MM.1S (cell line): ENCODE data around the gene RNF125.

Experiments
- DNase-seq: peaks from one replicate; pipeline ENCODE4 v3.0.0-alpha.2; 2015
- H2AFZ ChIP-seq: fragments of 300-600 bp; sonication (generic); 2 replicates; pipeline ENCODE4 v1.6.0; 2016; ENCODE audit warnings: antibody characterized with exemption, low read length
- H3F3A ChIP-seq: fragments of 300-600 bp; sonication (generic); 2 replicates; pipeline ENCODE4 v1.6.1; 2016; ENCODE audit warnings: mild to moderate bottlenecking, antibody characterized with exemption, low read length, moderate library complexity, mixed read lengths; ENCODE audit not compliant: insufficient read depth
- H3K27ac ChIP-seq: fragments of 300-600 bp; sonication (generic); 2 replicates; pipeline ENCODE4 v1.5.1; 2016; ENCODE audit warnings: mild to moderate bottlenecking, low read length
- H3K27me3 ChIP-seq: fragments of 300-600 bp; sonication (generic); replicated peaks from 2 replicates; pipeline ENCODE4 v1.6.0; 2016; ENCODE audit warnings: low read length; ENCODE audit not compliant: insufficient read depth
- H3K36me3 ChIP-seq: fragments of 300-600 bp; sonication (generic); replicated peaks from 2 replicates; pipeline ENCODE4 v1.6.1; 2016; ENCODE audit warnings: mild to moderate bottlenecking, low read length, mixed read lengths; ENCODE audit not compliant: insufficient read depth
- H3K4me1 ChIP-seq: fragments of 300-600 bp; sonication (generic); 2 replicates; pipeline ENCODE4 v1.6.1; 2016; ENCODE audit warnings: low read length, mixed read lengths
- H3K4me2 ChIP-seq: fragments of 300-600 bp; sonication (generic); 2 replicates; pipeline ENCODE4 v1.6.0; 2016; ENCODE audit warnings: low read depth, low read length
- H3K4me3 ChIP-seq: fragments of 300-600 bp; sonication (generic); 2 replicates; pipeline ENCODE4 v1.5.1; 2016; ENCODE audit warnings: low read length, mixed read lengths
- H3K79me2 ChIP-seq: fragments of 300-600 bp; sonication (generic); 2 replicates; pipeline ENCODE4 v1.6.1; 2016; ENCODE audit warnings: mixed run types, low read length, mixed read lengths
- H3K9ac ChIP-seq: fragments of 300-600 bp; sonication (generic); 2 replicates; pipeline ENCODE4 v1.6.1; 2016; ENCODE audit warnings: low read length, mixed read lengths
- H3K9me2 ChIP-seq: fragments of 300-600 bp; sonication (generic); replicated peaks from 2 replicates; pipeline ENCODE4 v1.6.1; 2016; ENCODE audit warnings: mild to moderate bottlenecking, low read length, mixed read lengths; ENCODE audit not compliant: insufficient read depth
- H3K9me3 ChIP-seq: fragments of 300-600 bp; sonication (generic); replicated peaks from 2 replicates; pipeline ENCODE4 v1.6.1; 2016; ENCODE audit warnings: mild to moderate bottlenecking, low read length, mixed read lengths; ENCODE audit not compliant: insufficient read depth
- H4K20me1 ChIP-seq: fragments of 300-600 bp; sonication (generic); 2 replicates; pipeline ENCODE4 v1.6.1; 2016; ENCODE audit warnings: mild to moderate bottlenecking, low read length, moderate library complexity, mixed read lengths; ENCODE audit not compliant: insufficient read depth
- CTCF ChIP-seq: fragments of 300-600 bp; sonication (generic); IDR thresholded peaks from 2 replicates; pipeline ENCODE4 v1.5.1; 2016; ENCODE audit warnings: antibody characterized with exemption, low read length, mixed read lengths
- EZH2 ChIP-seq: fragments of 300-600 bp; sonication (generic); optimal IDR thresholded peaks from 2 replicates; pipeline ENCODE3; 2017; ENCODE audit warnings: low read depth, mild to moderate bottlenecking, antibody characterized with exemption, low read length, mixed read lengths
- EZH2phosphoT487 ChIP-seq: fragments of 300-600 bp; sonication (generic); IDR thresholded peaks from 2 replicates; pipeline ENCODE4 v1.6.1; 2018; ENCODE audit warnings: antibody characterized with exemption, low read length

Gene RNF125

GRCh38 chr18:32095900-32096229, 77.2 kb downstream of the RNF125 start:
- Histone ChIP-seq H3K79me2 (peaks cover 82% of the 10 kb centered on the region), H4K20me1 (peaks cover 27% of the 10 kb centered on the region), H3K27ac (no peak overlapping the region), H3F3A (peaks cover 19% of the 10 kb centered on the region), H3K4me2 (no peak overlapping the region), H3K4me3 (no peak overlapping the region), H3K27me3 (no peaks in the 10 kb centered on the region), H3K36me3 (peaks cover 9% of the 10 kb centered on the region), H2AFZ (no peak overlapping the region), H3K4me1 (0 out of 2 replicates have a peak, but pooled peaks cover 5% of the 10 kb centered on the region), H3K9me3 (no peaks in the 10 kb centered on the region), H3K9me2 (no peaks in the 10 kb centered on the region), H3K9ac (no peak overlapping the region)
- TF ChIP-seq EZH2 (no peak), CTCF (no peak), EZH2phosphoT487 (no peak)
- no peak for DNase-seq

- Histone ChIP-seq H3K9ac (no peak overlapping the region), H3K27ac (no peak overlapping the region), H3K4me1 (0 out of 2 replicates have a peak, but pooled peaks cover 5% of the 10 kb centered on the region), H3K27me3 (no peaks in the 10 kb centered on the region), H3K36me3 (peaks cover 9% of the 10 kb centered on the region), H2AFZ (no peak overlapping the region), H4K20me1 (peaks cover 27% of the 10 kb centered on the region), H3F3A (peaks cover 12% of the 10 kb centered on the region), H3K79me2 (peaks cover 93% of the 10 kb centered on the region), H3K9me3 (no peaks in the 10 kb centered on the region), H3K4me2 (no peak overlapping the region), H3K4me3 (no peak overlapping the region), H3K9me2 (no peaks in the 10 kb centered on the region)
- TF ChIP-seq CTCF (no peak), EZH2phosphoT487 (no peak), EZH2 (no peak)
- DNase-seq, result no peak
Measured at GRCh38 chr18:32096946-32097345, 78.3 kb downstream of the RNF125 start.

- no peak overlapping the region for H3K4me2 ChIP-seq
- no peak overlapping the region for H3K4me3 ChIP-seq
- TF ChIP-seq CTCF (no peak), EZH2phosphoT487 (no peak)
- H3K4me1 ChIP-seq, result no peaks in the 10 kb centered on the region
- H3K9me2 ChIP-seq, result no peaks in the 10 kb centered on the region
- H3K27me3 ChIP-seq, result no peaks in the 10 kb centered on the region
- H2AFZ ChIP-seq, result no peak overlapping the region
- no peaks in the 10 kb centered on the region for H3F3A ChIP-seq
- H3K79me2 ChIP-seq, result peaks cover 93% of the 10 kb centered on the region
- peaks cover 36% of the 10 kb centered on the region for H4K20me1 ChIP-seq
- no peak overlapping the region for H3K27ac ChIP-seq
- no peak overlapping the region for H3K9ac ChIP-seq
- no peaks in the 10 kb centered on the region for H3K9me3 ChIP-seq
- no peak for DNase-seq
- H3K36me3 ChIP-seq, result no peaks in the 10 kb centered on the region; the same call in 1 of the 2 replicates
Measured at GRCh38 chr18:32104516-32104915, 85.9 kb downstream of the RNF125 start.
